DOHH2 (cell line): ENCODE results near the gene CCDC24.

Experiments
- H3F3A ChIP-seq: fragments of 200-600 bp; sonication (generic), shearing (Covaris generic); 2 replicates; pipeline ENCODE4 v1.6.0; 2016; ENCODE audit warnings: antibody characterized with exemption, mild to moderate bottlenecking; ENCODE audit not compliant: control insufficient read depth, insufficient read depth
- H3K27ac ChIP-seq: fragments of 200-600 bp; sonication (generic); 2 replicates; pipeline ENCODE4 v1.5.1; 2014; ENCODE audit warnings: low read depth, mild to moderate bottlenecking, low read length, moderate library complexity
- H3K27me3 ChIP-seq: fragments of 200-600 bp; sonication (generic); 2 replicates; pipeline ENCODE4 v1.6.1; 2014; ENCODE audit warnings: mild to moderate bottlenecking, low read length, mixed read lengths; ENCODE audit not compliant: control insufficient read depth
- H3K36me3 ChIP-seq: fragments of 200-600 bp; sonication (generic); 2 replicates; pipeline ENCODE4 v1.6.1; 2014; ENCODE audit warnings: mild to moderate bottlenecking, low read length, moderate library complexity, mixed read lengths; ENCODE audit not compliant: control insufficient read depth
- H3K4me1 ChIP-seq: fragments of 200-600 bp; sonication (generic); 2 replicates; pipeline ENCODE4 v1.6.1; 2014; ENCODE audit warnings: mild to moderate bottlenecking, low read length, mixed read lengths; ENCODE audit not compliant: control insufficient read depth
- H3K4me2 ChIP-seq: fragments of 200-600 bp; sonication (generic); 2 replicates; pipeline ENCODE4 v1.6.0; 2014; ENCODE audit warnings: mild to moderate bottlenecking, low read length, moderate library complexity
- H3K4me3 ChIP-seq: fragments of 200-600 bp; sonication (generic); 2 replicates; pipeline ENCODE4 v1.5.1; 2014; ENCODE audit warnings: mild to moderate bottlenecking, low read length, mixed read lengths
- H3K79me2 ChIP-seq: fragments of 200-600 bp; sonication (generic); 2 replicates; pipeline ENCODE4 v1.6.1; 2014; ENCODE audit warnings: mild to moderate bottlenecking, low read length, mixed read lengths; ENCODE audit not compliant: control insufficient read depth
- H3K9me2 ChIP-seq: fragments of 200-600 bp; sonication (generic); replicated peaks from 2 replicates; pipeline ENCODE4 v1.6.1; 2014; ENCODE audit warnings: mild to moderate bottlenecking, low read length, mixed read lengths; ENCODE audit not compliant: control insufficient read depth
- H3K9me3 ChIP-seq: fragments of 200-600 bp; sonication (generic); 2 replicates; pipeline ENCODE4 v1.6.1; 2014; ENCODE audit warnings: antibody characterized with exemption, low read length, mixed read lengths; ENCODE audit not compliant: control insufficient read depth, insufficient read depth
- H4K20me1 ChIP-seq: fragments of 200-600 bp; sonication (generic); 2 replicates; pipeline ENCODE4 v1.6.0; 2014; ENCODE audit warnings: low read depth, mild to moderate bottlenecking, antibody characterized with exemption, low read length, moderate library complexity; ENCODE audit not compliant: control insufficient read depth, insufficient read depth
- CTCF ChIP-seq: fragments of 200-600 bp; sonication (generic); IDR thresholded peaks from one replicate; pipeline ENCODE4 v1.5.1; 2014; ENCODE audit warnings: antibody characterized with exemption, mild to moderate bottlenecking, low read depth, low read length; ENCODE audit not compliant: poor library complexity, severe bottlenecking
- EZH2phosphoT487 ChIP-seq: fragments of 200-600 bp; sonication (generic); IDR thresholded peaks from 2 replicates; pipeline ENCODE4 v1.6.1; 2017; ENCODE audit warnings: borderline replicate concordance, mild to moderate bottlenecking, antibody characterized with exemption, low read length, moderate library complexity, mixed read lengths

The CCDC24 gene

GRCh38 chr1:43957407-43958040 is 33.9 kb upstream of the CCDC24 start:
- no peaks in the 10 kb centered on the region for H3K4me1 ChIP-seq
- H3K36me3 ChIP-seq = peaks cover 29% of the 10 kb centered on the region
- no peaks in the 10 kb centered on the region for H3K27me3 ChIP-seq
- H3K27ac ChIP-seq = no peak overlapping the region
- H3K4me2 ChIP-seq = no peak overlapping the region
- H3K79me2 ChIP-seq = peaks cover 12% of the 10 kb centered on the region
- no peaks in the 10 kb centered on the region for H3K9me2 ChIP-seq
- TF ChIP-seq CTCF (no peak), EZH2phosphoT487 (no peak)
- no peaks in the 10 kb centered on the region for H4K20me1 ChIP-seq
- H3K4me3 ChIP-seq = no peak overlapping the region
- H3F3A ChIP-seq = no peaks in the 10 kb centered on the region
- H3K9me3 ChIP-seq = no peaks in the 10 kb centered on the region

- no peaks in the 10 kb centered on the region for H3K9me2 ChIP-seq
- H3K79me2 ChIP-seq = peaks cover 5% of the 10 kb centered on the region; the same call in 1 of the 2 replicates
- H3K27ac ChIP-seq = no peak overlapping the region
Observed at GRCh38 chr1:43958351-43959255, 32.8 kb upstream of the CCDC24 start.

GRCh38 chr1:43960798-43961197 is 30.6 kb upstream of the CCDC24 start:
- no peaks in the 10 kb centered on the region for H3K9me2 ChIP-seq
- H3K4me3 ChIP-seq = no peak overlapping the region
- no peaks in the 10 kb centered on the region for H3K79me2 ChIP-seq
- no peaks in the 10 kb centered on the region for H3K27me3 ChIP-seq
- TF ChIP-seq EZH2phosphoT487 = no peak
- no peak for TF ChIP-seq CTCF
- H3K4me2 ChIP-seq = no peak overlapping the region
- no peaks in the 10 kb centered on the region for H4K20me1 ChIP-seq
- no peaks in the 10 kb centered on the region for H3K9me3 ChIP-seq
- no peaks in the 10 kb centered on the region for H3K4me1 ChIP-seq
- peaks cover 29% of the 10 kb centered on the region for H3K36me3 ChIP-seq
- no peaks in the 10 kb centered on the region for H3F3A ChIP-seq
- no peak overlapping the region for H3K27ac ChIP-seq

More at GRCh38 chr1:43958351-43959255, 32.8 kb upstream of the CCDC24 start:
- Histone ChIP-seq H3K4me3 (no peak overlapping the region), H3K9me3 (no peaks in the 10 kb centered on the region), H3K4me1 (no peaks in the 10 kb centered on the region), H3K36me3 (peaks cover 29% of the 10 kb centered on the region), H4K20me1 (no peaks in the 10 kb centered on the region), H3K4me2 (no peak overlapping the region), H3F3A (no peaks in the 10 kb centered on the region), H3K27me3 (no peaks in the 10 kb centered on the region)
- TF ChIP-seq EZH2phosphoT487 = no peak
- TF ChIP-seq CTCF = no peak
